HCT116 (cell line): ENCODE results near the gene METTL13. TPM values are rescaled to one million over a fixed set of nuclear protein-coding genes. Genes with fewer than 3 reads are reported as not detected.

Source experiments
- ATAC-seq: fragments of 200-7000 bp; cut with Tn5 transposase; 2 replicates; pipeline ENCODE4 v1.9.1; 2020; ENCODE audit warnings: mild to moderate bottlenecking, moderate library complexity
- BruUV-seq: library from RNA; stranded (reverse); fragments of 400-500 nt; replicated peaks from 2 replicates; lab custom pipeline; 2021; lab: Mats Ljungman, UMichigan
- CTCF ChIA-PET: fragments of 300-600 bp; sonication (Branson Sonifier 250); formaldehyde crosslinking; loops from one replicate; lab custom pipeline; 2021; ENCODE audit warnings: antibody characterized with exemption; lab: Charles Lee
- POLR2A ChIA-PET: fragments of 300-600, 350-600 bp; sonication (Branson Sonifier 250); formaldehyde crosslinking; loops from one replicate; lab custom pipeline; 2021; ENCODE audit warnings: antibody characterized with exemption; lab: Charles Lee
- RAD21 ChIA-PET, 2 experiments: fragments of 300-600 bp; sonication (Branson Sonifier 250); formaldehyde crosslinking; loops; one replicate each; lab custom pipeline; 2023; ENCODE audit warnings: low total read pairs in 2 of 2; ENCODE audit not compliant: uncharacterized antibody in 2 of 2, unreplicated experiment in 2 of 2, low non-redundant PET in 1 of 2; lab: Charles Lee
- DNase-seq: peaks from one replicate; pipeline ENCODE4 v3.0.0-alpha.2; 2010; ENCODE audit warnings: low read depth, low spot score
- H2AFZ ChIP-seq: fragments of 200-600 bp; shearing (Covaris generic), sonication (generic); 2 replicates; pipeline ENCODE4 v1.6.1; 2017; ENCODE audit warnings: low read depth, mixed run types, mixed read lengths, antibody characterized with exemption, low read length; ENCODE audit not compliant: poor library complexity, severe bottlenecking
- H3K27ac ChIP-seq: 2 replicates; pipeline ENCODE4 v1.5.1; 2012; ENCODE audit warnings: low read depth, low read length
- H3K27me3 ChIP-seq: fragments of 200-600 bp; sonication (generic); 2 replicates; pipeline ENCODE4 v1.6.1; 2016; ENCODE audit warnings: mixed run types, low read length, mixed read lengths; ENCODE audit not compliant: insufficient read depth
- H3K36me3 ChIP-seq, 2 experiments: fragments of 200-500 bp in 1 of 2; fragments of 200-600 bp in 1 of 2; sonication (Bioruptor generic) in 1 of 2; sonication (generic) in 1 of 2; 2 replicates each; pipeline versions ENCODE4 v1.5.1 to v1.6.1; 2014 to 2016; ENCODE audit warnings: low read length in 2 of 2, inconsistent platforms in 1 of 2, mixed read lengths in 1 of 2, mixed run types in 1 of 2; ENCODE audit not compliant: insufficient read depth in 2 of 2, control insufficient read depth in 1 of 2
- H3K4me1 ChIP-seq, 2 experiments: fragments of 200-600 bp in 1 of 2; sonication (generic) in 1 of 2; 2 replicates each; pipeline versions ENCODE4 v1.5.1 to v1.6.1; 2012 to 2017; ENCODE audit warnings: low read length in 2 of 2, inconsistent platforms in 1 of 2, mild to moderate bottlenecking in 1 of 2, mixed read lengths in 1 of 2, mixed run types in 1 of 2, moderate library complexity in 1 of 2; ENCODE audit not compliant: insufficient read depth in 2 of 2, control insufficient read depth in 1 of 2
- H3K4me2 ChIP-seq: fragments of 200-600 bp; sonication (generic); 2 replicates; pipeline ENCODE4 v1.6.1; 2017; ENCODE audit warnings: mixed run types, low read length, mixed read lengths
- H3K4me3 ChIP-seq, 2 experiments: fragments of 200-600 bp in 1 of 2; sonication (generic) in 1 of 2; replicated peaks in 1 of 2; 2 replicates each; pipeline ENCODE4 v1.5.1; 2011 to 2016; ENCODE audit warnings: low read length in 2 of 2, control low read depth in 1 of 2, low read depth in 1 of 2, mild to moderate bottlenecking in 1 of 2, mixed read lengths in 1 of 2, mixed run types in 1 of 2
- H3K79me2 ChIP-seq: fragments of 200-600 bp; sonication (generic); 2 replicates; pipeline ENCODE4 v1.6.1; 2017; ENCODE audit warnings: mild to moderate bottlenecking, mixed run types, low read length, moderate library complexity, mixed read lengths; ENCODE audit not compliant: insufficient read depth
- H3K9ac ChIP-seq: fragments of 200-600 bp; sonication (generic); 2 replicates; pipeline ENCODE4 v1.6.1; 2016; ENCODE audit warnings: low read length, mixed read lengths
- H3K9me2 ChIP-seq: fragments of 200-600 bp; sonication (generic), shearing (Covaris generic); 2 replicates; pipeline ENCODE4 v1.6.1; 2017; ENCODE audit warnings: mixed run types, mild to moderate bottlenecking, moderate library complexity; ENCODE audit not compliant: insufficient read depth
- H3K9me3 ChIP-seq, 2 experiments: fragments of 200-500 bp in 1 of 2; fragments of 200-600 bp in 1 of 2; sonication (Bioruptor generic) in 1 of 2; sonication (generic) in 1 of 2; 2 replicates each; pipeline ENCODE4 v1.6.1; 2014 to 2017; ENCODE audit warnings: low read length in 2 of 2, mixed read lengths in 2 of 2, inconsistent platforms in 1 of 2, low read depth in 1 of 2, mild to moderate bottlenecking in 1 of 2, mixed run types in 1 of 2, moderate library complexity in 1 of 2; ENCODE audit not compliant: control insufficient read depth in 1 of 2, insufficient read depth in 1 of 2
- H4K20me1 ChIP-seq: fragments of 200-600 bp; sonication (generic), shearing (Covaris generic); 2 replicates; pipeline ENCODE4 v1.6.1; 2017; ENCODE audit warnings: mixed run types, mild to moderate bottlenecking, moderate library complexity; ENCODE audit not compliant: insufficient read depth
- CEBPB ChIP-seq: IDR thresholded peaks from 2 replicates; pipeline ENCODE4 v1.6.1; 2012; ENCODE audit warnings: low read depth
- EZH2 ChIP-seq: fragments of 200-600 bp; sonication (generic); IDR thresholded peaks from 2 replicates; pipeline ENCODE4 v1.6.1; 2017; ENCODE audit warnings: antibody characterized with exemption, mixed run types
- POLR2A ChIP-seq: IDR thresholded peaks from 2 replicates; pipeline ENCODE4 v1.7.0; 2011; ENCODE audit warnings: borderline replicate concordance; ENCODE audit not compliant: insufficient read depth, insufficient read length; ENCODE audit errors: extremely low read depth
- RAD21 ChIP-seq: IDR thresholded peaks from 2 replicates; pipeline ENCODE4 v1.6.1; 2012; ENCODE audit warnings: low read depth, mild to moderate bottlenecking
- SIN3A ChIP-seq: IDR thresholded peaks from 2 replicates; pipeline ENCODE4 v1.6.1; 2012; ENCODE audit warnings: low read depth
- SP1 ChIP-seq: IDR thresholded peaks from 2 replicates; pipeline ENCODE4 v1.6.1; 2012; ENCODE audit warnings: low read depth
- SRF ChIP-seq: IDR thresholded peaks from 2 replicates; pipeline ENCODE4 v1.6.1; 2012; ENCODE audit warnings: low read depth
- TCF7L2 ChIP-seq: IDR thresholded peaks from 2 replicates; pipeline ENCODE4 v1.7.0; 2011; ENCODE audit warnings: borderline replicate concordance, inconsistent platforms; ENCODE audit not compliant: insufficient read depth, insufficient read length; ENCODE audit errors: extremely low read depth
- YY1 ChIP-seq: IDR thresholded peaks from 2 replicates; pipeline ENCODE4 v1.6.1; 2011; ENCODE audit warnings: low read length, low read depth, moderate library complexity, mild to moderate bottlenecking; ENCODE audit not compliant: insufficient replicate concordance; ENCODE audit errors: extremely low read depth
- intact Hi-C: fragments of 100-400 bp; cut with micrococcal nuclease; formaldehyde crosslinking; loops from 2 replicates; pipeline ENCODE4 v1.10.0; 2022
- total RNA-seq: library from RNA; stranded (reverse); gene quantifications from one replicate; pipeline ENCODE4 v1.2.1, GENCODE V29; 2021; ENCODE audit not compliant: unreplicated experiment
- TF ChIP-seq, protein P1 (sequence below), 3 experiments: fragments of 200-600 bp in 1 of 3; sonication (generic) in 1 of 3; IDR thresholded peaks in 2 of 3; conservative IDR thresholded peaks in 1 of 3; 2 replicates each; pipeline ENCODE4 v1.5.1; 2012 to 2017; ENCODE audit warnings: low read depth in 2 of 3, low read length in 2 of 3, antibody characterized with exemption in 1 of 3, borderline replicate concordance in 1 of 3, control low read depth in 1 of 3, mild to moderate bottlenecking in 1 of 3, mixed read lengths in 1 of 3, mixed run types in 1 of 3, moderate library complexity in 1 of 3; ENCODE audit not compliant: insufficient read depth in 1 of 3
- TF ChIP-seq, protein P2 (sequence below): IDR thresholded peaks from 2 replicates; pipeline ENCODE4 v1.6.1; 2012
- TF ChIP-seq, protein P3 (sequence below): IDR thresholded peaks from 2 replicates; pipeline ENCODE4 v1.6.1; 2011; ENCODE audit warnings: mild to moderate bottlenecking, low read length, moderate library complexity; ENCODE audit not compliant: insufficient replicate concordance; ENCODE audit errors: extremely low read depth

The METTL13 gene
- total RNA-seq, 1 experiment from 2014 or later: 33.9 TPM

DNA sequence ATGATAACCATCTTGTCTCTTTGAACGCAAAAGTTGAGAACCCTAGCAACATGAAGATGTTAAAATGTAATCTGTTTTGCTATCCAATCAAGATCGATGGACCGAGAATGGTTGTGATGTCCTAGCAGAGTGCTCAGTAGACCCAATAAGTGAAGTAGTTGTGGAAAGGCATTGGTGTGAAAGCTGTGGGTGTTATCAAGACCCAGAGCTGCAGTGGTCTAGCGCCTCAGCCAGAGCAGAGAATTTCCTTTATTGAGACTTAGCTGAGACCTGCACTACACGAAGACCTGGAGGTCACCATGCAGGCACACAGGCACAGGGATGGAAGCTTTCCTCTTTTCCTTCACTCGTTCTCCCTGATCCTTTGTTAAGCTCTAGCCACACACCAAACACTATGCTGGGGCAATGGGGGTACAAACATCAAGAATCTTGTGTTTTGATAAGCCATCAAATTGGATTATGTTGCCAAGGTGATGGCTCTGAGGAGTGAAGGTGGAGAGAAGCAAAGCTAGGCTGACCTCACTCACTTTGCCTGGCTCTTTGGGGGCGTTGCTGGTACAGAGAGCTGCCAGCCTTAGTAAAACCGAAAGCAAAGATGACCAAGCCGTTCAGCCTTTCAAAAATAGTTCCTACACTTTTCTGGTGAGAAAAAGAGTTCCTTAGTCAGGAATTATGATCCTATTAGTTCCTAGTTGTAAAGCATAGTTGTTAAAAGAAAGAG is 24.1 kb downstream of the METTL13 start:
- no peaks in the 10 kb centered on the region for H3K9me2 ChIP-seq
- no peak overlapping the region for H3K4me3 ChIP-seq
- no peaks in the 10 kb centered on the region for H3K9me3 ChIP-seq
- intact Hi-C loops: no loop called here
- CTCF ChIA-PET: interaction anchor here (1.1 to 8.4 kb wide), 2 partner anchors 11 to 178 kb away, joined by 4 to 237 read pairs; no protein-coding TSS in a partner anchor
- H3K36me3 ChIP-seq: no peaks in the 10 kb centered on the region
- H3K79me2 ChIP-seq: no peaks in the 10 kb centered on the region
- BruUV-seq: no TSS peak
- no peak overlapping the region for H3K9ac ChIP-seq
- no peaks in the 10 kb centered on the region for H4K20me1 ChIP-seq
- TF ChIP-seq RAD21: no peak
- TF ChIP-seq, protein P1, sequence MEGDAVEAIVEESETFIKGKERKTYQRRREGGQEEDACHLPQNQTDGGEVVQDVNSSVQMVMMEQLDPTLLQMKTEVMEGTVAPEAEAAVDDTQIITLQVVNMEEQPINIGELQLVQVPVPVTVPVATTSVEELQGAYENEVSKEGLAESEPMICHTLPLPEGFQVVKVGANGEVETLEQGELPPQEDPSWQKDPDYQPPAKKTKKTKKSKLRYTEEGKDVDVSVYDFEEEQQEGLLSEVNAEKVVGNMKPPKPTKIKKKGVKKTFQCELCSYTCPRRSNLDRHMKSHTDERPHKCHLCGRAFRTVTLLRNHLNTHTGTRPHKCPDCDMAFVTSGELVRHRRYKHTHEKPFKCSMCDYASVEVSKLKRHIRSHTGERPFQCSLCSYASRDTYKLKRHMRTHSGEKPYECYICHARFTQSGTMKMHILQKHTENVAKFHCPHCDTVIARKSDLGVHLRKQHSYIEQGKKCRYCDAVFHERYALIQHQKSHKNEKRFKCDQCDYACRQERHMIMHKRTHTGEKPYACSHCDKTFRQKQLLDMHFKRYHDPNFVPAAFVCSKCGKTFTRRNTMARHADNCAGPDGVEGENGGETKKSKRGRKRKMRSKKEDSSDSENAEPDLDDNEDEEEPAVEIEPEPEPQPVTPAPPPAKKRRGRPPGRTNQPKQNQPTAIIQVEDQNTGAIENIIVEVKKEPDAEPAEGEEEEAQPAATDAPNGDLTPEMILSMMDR (IDR thresholded peaks at IDR 0.05 in 2 of 3, conservative IDR thresholded peaks at IDR 0.05 in 1 of 3; ENCODE audit: borderline replicate concordance in 1 of 3, insufficient read depth in 1 of 3, low read depth in 2 of 3, low read length in 2 of 3): no peak
- TF ChIP-seq EZH2: no peak
- no peak overlapping the region for H2AFZ ChIP-seq
- ATAC-seq (no peak), DNase-seq (no peak)
- H3K4me1 ChIP-seq: peaks cover 0 to 4% of the 10 kb centered on the region in 2 experiments; a peak in 1 of 4 replicates
- RAD21 ChIA-PET: no interaction called here
- POLR2A ChIA-PET: interaction anchor here (0.6 kb wide), 1 partner anchor 234 kb away, joined by 3 read pairs; no protein-coding TSS in a partner anchor
- no peak overlapping the region for H3K4me2 ChIP-seq
- no peaks in the 10 kb centered on the region for H3K27me3 ChIP-seq
- no peak overlapping the region for H3K27ac ChIP-seq

DNA sequence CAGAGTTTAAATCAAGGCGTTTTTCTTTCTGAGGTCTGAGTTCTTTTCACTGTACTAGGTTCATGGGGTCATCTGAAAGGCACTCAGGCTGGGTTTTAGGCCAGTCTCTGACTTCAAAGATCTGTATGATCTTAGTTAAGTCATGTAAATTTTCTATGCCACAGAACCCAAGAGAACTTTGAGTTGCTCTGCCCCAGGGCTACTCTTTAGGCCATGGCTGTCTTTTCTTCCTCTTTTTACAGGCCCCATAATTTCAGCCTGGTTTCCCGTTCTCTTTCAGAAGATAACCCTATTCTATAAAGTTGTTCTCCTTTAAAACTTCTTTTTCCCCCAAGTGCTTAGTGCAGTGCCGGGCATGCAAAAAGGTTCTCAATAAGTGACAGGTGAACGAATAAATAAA is 26.1 kb downstream of the METTL13 start:
- H3K4me3 ChIP-seq: no peak overlapping the region
- POLR2A ChIA-PET: no interaction called here
- no peaks in the 10 kb centered on the region for H3K9me3 ChIP-seq
- H3K27ac ChIP-seq: no peak overlapping the region
- no peaks in the 10 kb centered on the region for H3K4me1 ChIP-seq
- no TSS peak for BruUV-seq
- RAD21 ChIA-PET: no interaction called here
- no peak for ATAC-seq
- H2AFZ ChIP-seq: no peak overlapping the region
- CTCF ChIA-PET: no interaction called here
- H3K79me2 ChIP-seq: no peaks in the 10 kb centered on the region
- no peak overlapping the region for H3K9ac ChIP-seq
- no peak for DNase-seq
- no peaks in the 10 kb centered on the region for H3K36me3 ChIP-seq
- intact Hi-C loops: no loop called here
- H3K4me2 ChIP-seq: no peak overlapping the region
- TF ChIP-seq SRF: no peak
- TF ChIP-seq, protein P2, sequence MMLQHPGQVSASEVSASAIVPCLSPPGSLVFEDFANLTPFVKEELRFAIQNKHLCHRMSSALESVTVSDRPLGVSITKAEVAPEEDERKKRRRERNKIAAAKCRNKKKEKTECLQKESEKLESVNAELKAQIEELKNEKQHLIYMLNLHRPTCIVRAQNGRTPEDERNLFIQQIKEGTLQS: no peak
- TF ChIP-seq, protein P3, sequence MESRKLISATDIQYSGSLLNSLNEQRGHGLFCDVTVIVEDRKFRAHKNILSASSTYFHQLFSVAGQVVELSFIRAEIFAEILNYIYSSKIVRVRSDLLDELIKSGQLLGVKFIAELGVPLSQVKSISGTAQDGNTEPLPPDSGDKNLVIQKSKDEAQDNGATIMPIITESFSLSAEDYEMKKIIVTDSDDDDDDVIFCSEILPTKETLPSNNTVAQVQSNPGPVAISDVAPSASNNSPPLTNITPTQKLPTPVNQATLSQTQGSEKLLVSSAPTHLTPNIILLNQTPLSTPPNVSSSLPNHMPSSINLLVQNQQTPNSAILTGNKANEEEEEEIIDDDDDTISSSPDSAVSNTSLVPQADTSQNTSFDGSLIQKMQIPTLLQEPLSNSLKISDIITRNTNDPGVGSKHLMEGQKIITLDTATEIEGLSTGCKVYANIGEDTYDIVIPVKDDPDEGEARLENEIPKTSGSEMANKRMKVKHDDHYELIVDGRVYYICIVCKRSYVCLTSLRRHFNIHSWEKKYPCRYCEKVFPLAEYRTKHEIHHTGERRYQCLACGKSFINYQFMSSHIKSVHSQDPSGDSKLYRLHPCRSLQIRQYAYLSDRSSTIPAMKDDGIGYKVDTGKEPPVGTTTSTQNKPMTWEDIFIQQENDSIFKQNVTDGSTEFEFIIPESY: no peak
- no peak for TF ChIP-seq TCF7L2
- no peak for TF ChIP-seq YY1
- TF ChIP-seq SIN3A: no peak
- no peak for TF ChIP-seq POLR2A
- no peak for TF ChIP-seq CEBPB
- no peak for TF ChIP-seq SP1
- TF ChIP-seq RAD21: no peak
- TF ChIP-seq, all 23 proteins: peak for 0
- Histone ChIP-seq H4K20me1 (no peaks in the 10 kb centered on the region), H3K9me2 (no peaks in the 10 kb centered on the region), H3K27me3 (no peaks in the 10 kb centered on the region)
